Fibroblast of peridontal ligament (primary cell): ENCODE results near the gene AICDA.

ENCODE experiments used
- DNase-seq: peaks from one replicate; pipeline ENCODE4 v3.0.0-alpha.2; 2010; ENCODE audit errors: extremely low read depth

The AICDA gene

DNA sequence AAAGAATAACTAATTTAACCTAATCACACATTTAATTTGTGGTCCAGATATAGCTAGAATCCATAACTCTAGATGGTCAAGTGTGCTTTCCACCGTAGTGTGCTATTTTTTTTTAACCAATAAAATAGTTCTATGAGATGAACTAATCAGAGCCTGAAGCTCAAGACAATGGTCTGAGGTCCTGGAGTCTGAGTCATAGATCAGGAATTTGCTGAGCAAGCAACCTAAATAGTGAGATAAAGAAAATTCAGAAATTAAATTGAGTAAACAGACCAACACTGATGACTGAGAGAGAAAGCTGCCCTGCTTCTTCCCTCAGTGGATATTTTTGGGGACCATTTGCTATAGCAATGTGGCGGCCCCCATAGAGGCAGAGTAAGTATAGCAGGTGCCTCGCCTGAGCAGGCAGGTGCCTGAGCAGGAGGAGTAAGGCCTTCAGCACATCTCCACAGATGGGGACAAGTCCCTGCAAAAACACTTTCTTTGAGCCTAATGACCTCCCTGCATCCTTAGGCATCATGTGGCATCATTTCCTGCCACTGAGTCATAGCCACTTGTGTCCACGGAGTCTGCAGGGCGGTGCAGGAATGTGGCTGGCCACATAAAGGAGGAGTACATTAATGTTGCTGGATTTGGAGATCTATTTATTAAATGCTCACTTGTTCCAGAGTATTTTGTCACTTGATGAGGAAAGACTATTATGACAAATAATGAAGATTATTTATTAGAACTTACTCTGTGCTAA, 58.0 kb downstream of the AICDA start:
- DNase-seq = no peak

DNA sequence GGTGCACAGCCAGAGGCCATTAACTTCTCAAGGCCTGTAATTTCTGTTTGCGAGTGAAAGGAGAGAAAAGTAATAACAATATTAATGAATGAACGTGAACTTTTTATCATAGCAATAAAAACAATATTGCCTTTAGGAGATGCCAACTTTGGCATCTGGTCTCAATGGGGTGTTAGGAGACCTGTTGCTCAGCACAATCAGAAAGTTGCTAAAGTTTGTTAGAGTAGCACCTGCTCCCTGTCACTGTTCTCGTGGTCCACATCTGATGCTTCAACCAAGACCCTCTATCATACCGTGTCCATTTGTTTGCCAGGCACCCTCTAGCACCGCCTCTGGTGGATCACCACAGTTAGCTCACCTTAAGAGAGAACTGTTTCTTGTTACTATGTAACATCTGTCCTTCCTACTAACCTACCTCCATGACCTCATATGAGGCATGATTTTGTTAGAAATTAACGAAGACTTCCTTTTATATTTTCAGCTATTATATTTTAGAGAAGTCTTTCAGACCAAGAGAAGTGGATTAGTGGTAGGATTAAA, 59.5 kb downstream of the AICDA start:
- DNase-seq = no peak
